Measurements from ENCODE around the gene ZDBF2. TPM values are rescaled to one million over a fixed set of nuclear protein-coding genes. Genes with fewer than 3 reads are reported as not detected.
A peak's percentile ranks its signal among the peaks of the same experiment; 100 is the strongest.

ZDBF2 gene
- total and polyA plus RNA-seq, 2 of the 8 experiments (the other 6 are each of a cell fraction or from before 2014, with no cell fraction given): 1.5 to 17.2 TPM

DNA sequence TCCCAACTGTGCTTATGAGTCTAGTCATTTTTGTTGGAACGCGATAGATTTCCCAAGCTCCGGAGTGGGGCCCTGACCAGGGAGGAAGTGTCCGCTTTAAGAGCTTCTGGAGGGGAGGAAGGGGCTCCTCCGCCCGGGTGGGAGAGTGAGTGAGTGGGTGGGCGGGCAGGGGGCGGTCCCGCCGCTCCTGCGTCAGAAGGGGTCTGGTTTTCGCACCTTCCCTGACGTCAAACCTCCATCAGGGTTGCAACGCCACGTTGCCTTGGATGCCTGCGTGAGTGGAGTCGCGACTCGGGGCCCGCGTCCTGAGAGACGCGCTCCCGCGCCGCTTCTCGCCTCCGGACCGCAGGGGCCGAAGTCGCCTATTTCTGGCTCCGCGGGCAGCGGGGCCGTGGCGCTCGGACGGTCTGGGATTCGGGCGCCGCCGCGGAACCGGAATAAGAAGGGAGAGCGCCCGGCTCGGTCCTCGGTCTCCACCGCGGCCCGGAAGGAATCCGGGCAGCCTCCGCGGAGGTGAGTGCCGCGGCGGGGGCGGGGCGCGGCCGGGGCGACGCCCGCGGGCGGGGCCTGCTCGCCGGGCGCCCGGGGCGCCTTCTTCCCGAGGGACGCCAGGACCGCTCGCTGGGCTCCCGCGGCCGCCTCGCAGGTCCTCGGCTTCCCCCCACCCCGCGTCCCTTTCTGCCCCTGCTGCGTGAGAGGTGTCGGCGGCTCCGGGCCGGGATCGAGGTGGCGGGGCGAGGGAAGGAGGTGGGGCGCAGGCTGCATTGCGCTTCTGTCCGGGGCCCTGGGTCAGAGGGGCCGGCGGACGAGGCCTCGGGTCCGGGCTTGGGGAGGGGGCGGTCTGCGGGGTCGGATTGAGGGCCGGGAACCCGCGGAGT is at the start of gene ZDBF2 (continued):
- no peak for TF ChIP-seq RNF2 (IDR thresholded peaks at IDR 0.05; ENCODE audit: borderline replicate concordance, low read depth, low read length, missing control alignments, poor library complexity, severe bottlenecking)
- peak; percentile 83 for TF ChIP-seq CTBP2 (IDR thresholded peaks at IDR 0.05; ENCODE audit: borderline replicate concordance, insufficient read depth, insufficient read length, low read length)
- no peak; the same call in 1 of the 2 replicates for TF ChIP-seq CHD1 (IDR thresholded peaks at IDR 0.05; ENCODE audit: low read depth, low read length)
- TF ChIP-seq SIRT6 (IDR thresholded peaks at IDR 0.05; ENCODE audit: low read length): no peak
- TF ChIP-seq CHD7 (IDR thresholded peaks at IDR 0.05; ENCODE audit: insufficient replicate concordance, low read length): no peak
- TF ChIP-seq SRF (IDR thresholded peaks at IDR 0.05; ENCODE audit: low read depth, low read length): no peak
- 0 out of 2 replicates have a peak, but pooled peaks have one; percentile 23 for TF ChIP-seq TBP (IDR thresholded peaks at IDR 0.05; ENCODE audit: low read depth, low read length)
- no peak for TF ChIP-seq MAFK (IDR thresholded peaks at IDR 0.05; ENCODE audit: low read depth, low read length)
- TF ChIP-seq NRF1 (IDR thresholded peaks at IDR 0.05; ENCODE audit: low read depth, low read length): no peak

All from H1 (cell line).